NOMO-1 (cell line): ENCODE measurements around the gene TPPP2.
A peak's percentile ranks its signal among the peaks of the same experiment; 100 is the strongest.
"Not testable (repeated sequence)": the region's sequence is repeated elsewhere in the genome, so short reads cannot be mapped to it uniquely, and the experiment has no call there.

Experiments
- DNase-seq, 2 experiments: peaks; one replicate each; lab custom pipeline; 2025; ENCODE audit not compliant: unreplicated experiment in 2 of 2; lab: John Stamatoyannopoulos, UW

The TPPP2 gene

DNA sequence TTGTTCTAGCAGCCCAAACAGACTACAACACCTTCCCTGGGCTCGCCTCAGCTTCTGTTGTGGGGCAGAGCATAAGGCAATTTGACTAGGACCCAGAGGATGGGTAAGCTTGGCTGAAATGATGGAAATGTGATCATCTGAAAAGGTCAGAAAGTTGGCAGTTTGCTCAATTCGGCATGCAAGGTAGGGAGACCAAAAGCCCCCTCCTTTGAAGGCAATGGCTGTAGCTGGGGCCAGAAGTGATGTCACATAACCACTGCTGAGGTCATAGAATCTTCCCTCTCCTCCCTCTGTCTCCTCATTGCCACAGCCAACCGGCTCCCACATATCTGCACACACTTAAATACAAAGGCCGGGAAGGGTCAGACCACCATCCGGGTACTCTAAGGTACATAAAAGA is at the start of gene TPPP2:
Gene TPPP2 (plus strand): TSS at position 301 of the 400 bp plus-strand sequence. CDS start 365 bp downstream, outside the sequence.
- DNase-seq, result no peak

DNA sequence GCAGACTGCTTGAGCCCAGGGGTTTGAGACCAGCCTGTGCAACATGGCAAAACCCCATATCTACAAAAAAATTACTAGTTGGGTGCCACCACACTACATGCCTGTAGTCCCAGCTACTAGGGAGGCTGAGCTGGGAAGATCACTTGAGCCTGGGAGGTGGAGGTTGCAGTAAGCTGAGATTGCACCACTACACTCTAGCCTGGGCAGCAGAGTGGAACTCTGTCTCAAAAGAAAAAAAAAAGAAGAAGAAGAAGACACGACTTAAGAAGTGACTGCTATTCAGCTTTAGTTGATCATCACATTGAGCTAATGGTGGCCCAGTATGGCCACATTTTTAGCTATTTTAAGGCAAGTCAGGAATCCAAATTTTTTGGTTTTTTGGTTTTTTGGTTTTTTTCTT is 49.1 kb upstream of the TPPP2 start:
- DNase-seq, result no peak

DNA sequence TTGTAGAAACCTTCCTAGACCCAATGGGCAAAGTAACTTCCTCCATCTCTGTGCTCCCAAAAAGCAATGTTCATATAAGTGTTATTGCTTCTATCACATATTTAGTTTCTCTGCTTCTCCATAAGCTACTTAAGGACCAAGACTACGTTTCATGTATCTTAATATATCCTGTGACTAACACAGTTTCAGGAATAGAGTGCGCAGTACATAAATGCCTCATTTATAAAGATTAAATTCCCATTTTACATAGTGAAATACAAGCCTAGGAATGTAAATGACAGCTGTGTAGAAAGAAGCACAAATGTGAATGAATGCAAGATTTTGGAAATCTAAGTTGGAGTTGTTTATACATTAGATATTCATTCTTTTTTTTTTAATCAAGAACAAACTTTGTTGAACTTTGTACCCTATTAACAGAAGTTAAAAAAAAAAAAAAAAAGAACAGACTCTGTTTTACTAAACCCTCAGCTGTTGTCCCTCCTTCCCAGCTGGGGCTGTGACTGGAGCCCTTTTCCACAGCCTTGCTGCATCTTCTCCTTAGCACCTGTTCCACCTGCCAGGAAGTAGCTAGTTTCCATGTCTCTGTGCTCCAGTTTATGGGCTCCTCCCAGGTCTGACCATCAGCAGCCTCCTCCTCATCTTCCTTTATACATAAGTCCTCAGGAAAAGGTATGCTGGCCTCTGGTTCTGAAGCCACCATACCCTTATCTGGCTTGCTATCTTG is 47.2 kb upstream of the TPPP2 start:
- DNase-seq, result no peak

DNA sequence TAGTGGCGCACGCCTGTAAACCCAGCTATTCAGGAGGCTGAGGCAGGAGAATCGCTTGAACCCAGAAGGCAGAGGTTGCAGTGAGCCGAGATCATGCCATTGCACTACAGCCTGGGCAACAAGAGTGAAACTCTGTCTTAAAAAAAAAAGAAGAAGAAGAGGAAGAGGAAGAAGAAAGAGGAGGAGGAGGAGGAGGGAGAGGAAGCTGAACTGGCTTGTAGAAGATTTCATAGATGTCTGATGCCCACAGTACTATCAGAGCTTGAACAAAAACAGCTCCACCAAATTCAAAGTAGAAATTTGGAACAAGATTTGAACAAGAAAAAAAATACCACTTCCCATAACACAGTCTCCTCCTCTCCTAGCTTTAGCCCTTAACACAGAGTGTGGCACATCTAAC is 44.4 kb upstream of the TPPP2 start:
- DNase-seq, result peak; percentile 19 to 43

DNA sequence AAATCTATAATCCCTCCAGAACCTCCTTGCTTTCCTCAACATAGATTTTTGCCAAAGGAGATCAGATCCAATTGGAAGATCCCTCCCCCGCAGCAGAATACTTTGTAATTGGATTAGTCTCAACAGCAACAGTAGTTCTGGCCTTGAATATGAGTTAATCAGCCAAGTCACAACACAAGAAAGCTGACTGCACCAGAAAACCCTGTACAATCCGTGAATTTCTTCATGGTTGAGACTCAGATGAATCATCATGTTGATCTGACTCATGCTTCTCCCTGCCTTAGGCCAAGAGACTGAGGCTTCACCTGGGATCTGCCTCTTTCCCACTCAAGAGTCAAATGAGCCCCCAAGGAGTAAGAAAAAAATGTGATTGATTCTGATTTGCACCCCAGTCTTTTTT is 43.2 kb upstream of the TPPP2 start:
- DNase-seq, result peak; percentile 10 to 44

DNA sequence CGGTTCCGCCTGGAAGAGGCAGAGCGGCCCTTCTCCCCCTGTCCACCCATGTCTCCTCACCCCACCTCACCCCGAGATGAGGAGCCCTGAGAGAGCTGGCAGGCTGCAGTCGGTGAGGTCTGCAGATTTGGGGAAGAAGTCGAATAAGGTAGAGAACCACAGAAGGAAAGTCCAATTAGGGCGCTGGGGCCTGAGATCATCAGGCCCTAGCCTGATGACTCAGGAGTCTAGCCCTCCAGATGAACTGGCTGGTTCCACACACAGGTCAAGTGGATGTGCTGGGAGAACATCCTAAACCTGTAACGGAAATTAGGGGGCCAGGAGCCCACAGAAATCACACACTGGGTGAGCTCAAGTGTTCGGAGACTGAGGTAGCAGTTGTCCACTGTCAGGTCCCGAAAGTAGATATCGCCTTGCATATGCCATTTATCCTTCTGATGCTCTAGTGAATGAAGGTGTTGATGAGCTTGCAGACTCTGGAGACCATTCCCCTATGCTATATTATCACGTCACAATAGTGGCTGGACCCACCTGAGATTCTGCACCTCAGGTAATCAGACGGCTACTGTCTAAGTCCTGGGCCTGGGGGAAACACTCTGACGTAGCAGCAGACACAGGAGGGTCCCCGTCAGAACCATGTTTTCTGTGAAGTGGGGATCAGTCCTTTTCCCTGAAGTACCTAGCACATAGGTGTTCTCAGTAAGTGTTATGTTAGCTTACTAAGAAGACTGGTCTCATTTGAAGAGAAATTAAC is 41.1 kb upstream of the TPPP2 start:
- DNase-seq, result peak; percentile 67 to 72

DNA sequence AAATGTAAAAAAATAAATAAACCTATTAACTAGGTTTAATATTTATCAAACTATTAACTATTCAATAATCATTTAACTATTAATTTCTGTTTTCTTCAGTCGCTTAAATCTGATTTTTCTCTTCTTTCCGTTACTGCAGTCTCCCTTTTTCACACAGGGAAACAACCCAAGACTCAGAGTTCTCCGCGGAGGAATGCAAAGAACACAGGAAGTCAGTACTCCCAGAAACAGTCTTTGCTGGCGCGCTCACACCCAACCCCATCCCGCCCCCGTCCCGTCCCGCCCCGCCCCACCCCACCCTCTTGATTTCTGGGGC is 40.6 kb upstream of the TPPP2 start:
- DNase-seq, result no peak

DNA sequence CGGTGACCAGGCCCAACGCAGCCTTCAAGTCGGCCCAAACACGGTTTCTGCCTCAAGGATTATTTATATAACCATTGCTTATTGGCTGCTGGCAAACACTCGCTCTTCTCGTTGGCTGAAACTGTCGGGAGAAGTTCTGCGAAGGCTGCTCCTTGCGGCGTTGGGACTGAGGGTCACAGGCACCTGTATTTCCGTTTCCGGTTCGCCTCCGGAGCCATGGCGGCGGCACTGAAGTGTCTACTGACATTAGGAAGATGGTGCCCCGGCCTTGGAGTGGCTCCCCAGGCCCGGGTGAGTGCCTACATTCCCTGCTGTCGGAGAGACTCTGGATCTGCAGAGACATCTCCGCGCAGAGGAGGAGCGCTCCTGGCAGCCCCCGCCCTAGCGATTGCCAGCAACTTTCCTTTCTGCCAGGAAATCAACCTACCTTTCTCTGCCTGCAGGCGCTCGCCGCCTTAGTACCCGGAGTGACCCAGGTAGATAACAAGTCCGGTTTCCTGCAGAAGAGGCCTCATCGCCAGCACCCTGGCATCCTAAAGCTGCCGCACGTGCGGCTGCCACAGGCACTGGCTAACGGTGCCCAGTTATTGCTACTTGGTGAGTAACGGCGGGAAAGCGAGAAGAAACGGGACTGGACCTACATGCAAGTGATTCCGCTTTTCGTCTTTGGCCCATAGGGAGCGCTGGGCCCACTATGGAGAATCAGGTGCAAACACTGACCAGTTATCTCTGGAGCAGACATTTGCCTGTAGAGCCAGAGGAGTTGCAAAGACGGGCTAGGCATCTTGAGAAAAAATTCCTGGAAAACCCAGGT is 40.0 kb upstream of the TPPP2 start, which contains the start of gene METTL17:
Gene METTL17 (plus strand): TSS at position 194 of the 814 bp plus-strand sequence. CDS start 23 bp downstream, at position 217.
- DNase-seq, result peak; percentile 97 to 98

DNA sequence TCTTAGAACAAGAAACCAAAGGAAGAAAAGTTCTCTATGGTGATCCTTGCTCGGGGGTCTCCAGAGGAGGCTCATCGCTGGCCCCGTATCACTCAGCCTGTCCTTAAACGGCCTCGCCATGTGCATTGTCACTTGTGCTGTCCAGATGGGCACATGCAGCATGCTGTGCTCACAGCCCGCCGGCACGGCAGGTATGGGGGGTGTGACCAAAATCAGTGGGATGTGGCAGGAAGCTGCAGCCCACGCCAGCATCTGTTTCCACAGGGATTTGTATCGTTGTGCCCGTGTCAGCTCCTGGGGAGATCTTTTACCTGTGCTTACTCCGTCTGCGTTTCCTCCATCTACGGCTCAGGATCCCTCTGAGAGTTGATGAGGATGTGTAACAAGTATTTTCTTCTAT is 33.5 kb upstream of the TPPP2 start:
- DNase-seq, result no peak

DNA sequence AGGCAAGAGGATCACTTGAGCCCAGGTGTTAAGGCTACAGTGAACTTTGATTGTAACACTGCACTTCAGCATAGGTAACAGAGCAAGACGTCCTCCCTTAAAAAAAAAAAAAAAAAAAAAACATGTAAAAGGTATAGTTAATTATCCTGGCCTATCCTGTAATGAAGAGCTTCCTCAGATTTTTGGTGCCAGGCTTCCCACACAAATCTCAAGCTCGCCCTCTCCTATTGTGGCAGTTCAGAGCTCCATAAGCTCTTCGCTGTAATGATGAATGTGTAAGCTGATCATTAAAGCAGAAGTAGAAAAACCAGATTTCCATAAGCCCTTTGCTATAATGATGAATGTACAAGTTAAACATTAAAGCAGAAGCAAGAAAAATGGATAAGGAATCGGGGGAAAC is 32.9 kb upstream of the TPPP2 start:
- DNase-seq, result no peak

DNA sequence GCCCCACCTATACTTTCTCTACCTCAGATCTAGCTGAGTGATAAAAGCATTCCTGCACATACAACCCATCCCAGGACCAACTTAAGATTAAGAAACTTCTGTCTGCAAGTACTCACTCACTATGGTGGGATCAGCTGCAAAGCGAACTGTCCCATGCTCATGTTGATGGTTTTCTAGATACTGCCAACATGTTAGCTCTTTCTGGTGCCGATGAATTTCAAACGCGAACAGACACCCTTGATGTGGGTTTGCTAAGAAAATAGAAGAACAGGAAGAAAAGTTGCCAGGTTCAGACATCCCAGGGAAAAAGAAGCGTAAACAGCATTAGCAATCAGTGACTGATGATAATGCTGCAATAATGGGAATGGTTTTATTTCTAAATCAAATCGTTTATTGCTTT is 32.5 kb upstream of the TPPP2 start:
- no peak for DNase-seq

DNA sequence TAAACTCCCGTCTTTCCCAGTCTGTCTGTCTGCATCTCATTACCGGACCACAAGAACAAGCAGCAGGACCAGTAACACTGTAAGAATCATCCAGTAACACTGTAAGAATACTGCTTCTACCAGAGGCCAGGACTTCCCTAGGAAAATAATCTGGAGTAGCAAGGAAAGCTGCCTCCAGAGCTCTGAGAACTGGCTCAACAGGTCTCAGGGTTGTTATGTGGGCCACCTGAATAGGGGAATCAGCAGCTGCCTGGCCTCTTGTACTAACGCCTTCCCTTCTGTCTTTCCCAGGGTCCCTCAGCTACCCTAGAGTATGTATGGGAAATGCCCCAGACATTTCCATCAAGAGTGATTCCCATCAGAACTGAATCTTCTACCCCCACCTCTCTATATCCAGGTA is 31.9 kb upstream of the TPPP2 start:
- DNase-seq, result no peak

DNA sequence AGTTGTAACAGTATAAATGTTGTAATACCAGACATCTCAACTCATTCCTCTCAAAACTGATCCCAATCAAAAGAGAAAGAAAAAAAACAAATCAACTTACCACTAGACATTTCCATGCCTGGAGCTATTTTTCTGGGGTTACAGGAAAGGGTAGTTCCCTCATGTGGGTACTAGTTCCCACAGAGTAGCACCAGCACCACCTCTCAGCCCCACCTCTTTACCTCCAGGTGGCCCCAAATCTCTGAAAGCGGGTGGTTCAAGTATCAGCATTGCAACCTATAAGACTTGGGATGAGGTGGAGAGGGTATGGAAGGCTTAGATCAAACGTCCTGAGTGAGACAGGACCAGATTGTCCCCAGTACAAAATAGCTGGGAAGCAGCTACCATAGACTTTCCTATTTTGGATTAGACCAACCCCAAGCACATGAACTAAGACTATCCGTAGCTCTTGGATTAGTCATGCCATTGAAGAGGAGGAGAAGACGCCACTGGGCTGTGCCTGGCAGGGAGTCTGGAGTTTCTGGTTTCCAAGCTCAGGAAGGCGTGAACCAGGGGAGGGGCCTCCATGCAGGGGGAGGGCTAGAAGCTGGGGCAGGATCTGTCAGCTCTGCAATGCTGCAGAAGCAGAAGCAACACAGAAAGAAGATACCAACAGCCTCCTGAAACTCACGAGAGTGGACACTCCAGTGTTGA is 31.2 kb upstream of the TPPP2 start, which contains the start of gene SLC39A2:
Gene SLC39A2 (plus strand): TSS at position 620 of the 693 bp plus-strand sequence. CDS start 154 bp downstream, outside the sequence.
- no peak for DNase-seq

DNA sequence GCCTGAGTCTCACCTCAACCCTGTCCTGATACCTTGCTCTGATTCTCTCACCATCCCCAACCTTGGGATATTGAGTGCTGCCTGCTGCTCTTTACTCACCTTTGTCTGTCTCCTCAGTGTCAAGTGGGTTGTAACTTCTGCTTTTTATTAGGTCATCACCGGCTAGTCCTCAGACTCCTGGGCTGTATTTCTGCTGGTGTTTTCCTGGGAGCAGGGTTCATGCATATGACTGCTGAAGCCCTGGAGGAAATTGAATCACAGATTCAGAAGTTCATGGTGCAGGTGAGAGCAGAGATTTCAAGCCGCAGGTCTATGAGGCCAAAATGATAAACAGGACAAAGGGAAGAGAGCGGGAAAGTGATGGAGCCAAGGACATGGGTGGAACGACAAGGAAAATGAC is 30.4 kb upstream of the TPPP2 start:
- no peak for DNase-seq

DNA sequence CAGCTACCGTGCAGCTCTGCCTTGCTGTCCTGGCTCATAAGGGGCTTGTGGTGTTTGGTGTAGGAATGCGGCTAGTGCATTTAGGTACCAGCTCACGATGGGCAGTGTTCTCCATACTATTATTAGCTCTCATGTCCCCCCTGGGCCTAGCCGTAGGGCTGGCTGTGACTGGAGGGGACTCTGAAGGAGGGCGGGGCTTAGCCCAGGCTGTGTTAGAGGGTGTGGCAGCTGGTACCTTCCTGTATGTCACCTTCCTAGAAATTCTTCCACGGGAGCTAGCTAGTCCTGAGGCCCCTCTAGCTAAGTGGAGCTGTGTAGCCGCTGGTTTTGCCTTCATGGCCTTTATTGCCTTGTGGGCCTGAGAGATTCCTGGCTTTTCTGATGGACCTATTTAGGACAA is 28.8 kb upstream of the TPPP2 start:
- DNase-seq, result no peak

DNA sequence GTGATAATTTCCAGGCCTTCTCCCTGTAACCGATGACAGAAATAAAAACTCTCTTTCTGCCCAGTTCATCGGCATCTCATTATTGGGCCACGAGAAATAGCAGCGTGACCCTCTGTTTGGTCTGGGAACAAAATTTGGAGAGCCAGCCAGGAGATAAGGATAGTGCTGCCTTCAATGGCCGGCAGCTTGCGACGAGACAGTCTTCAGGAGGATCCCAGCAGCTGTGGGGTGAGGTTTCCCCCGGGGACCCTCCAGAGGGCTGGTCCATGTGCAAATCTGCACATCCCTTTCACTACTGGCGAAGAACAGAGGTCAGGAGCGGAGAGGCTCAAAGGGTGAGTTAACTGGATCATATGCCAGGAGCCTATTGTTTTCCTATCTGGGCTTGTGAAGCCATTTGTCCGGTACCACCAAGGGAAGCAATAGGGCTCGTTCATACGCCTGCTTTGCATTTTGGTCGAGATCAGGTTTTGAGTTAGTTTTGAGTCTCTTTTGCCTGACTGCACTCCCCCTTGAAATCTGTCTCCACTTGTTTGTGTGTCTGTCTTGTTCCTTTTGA is 26.1 kb upstream of the TPPP2 start:
- DNase-seq, result no peak

DNA sequence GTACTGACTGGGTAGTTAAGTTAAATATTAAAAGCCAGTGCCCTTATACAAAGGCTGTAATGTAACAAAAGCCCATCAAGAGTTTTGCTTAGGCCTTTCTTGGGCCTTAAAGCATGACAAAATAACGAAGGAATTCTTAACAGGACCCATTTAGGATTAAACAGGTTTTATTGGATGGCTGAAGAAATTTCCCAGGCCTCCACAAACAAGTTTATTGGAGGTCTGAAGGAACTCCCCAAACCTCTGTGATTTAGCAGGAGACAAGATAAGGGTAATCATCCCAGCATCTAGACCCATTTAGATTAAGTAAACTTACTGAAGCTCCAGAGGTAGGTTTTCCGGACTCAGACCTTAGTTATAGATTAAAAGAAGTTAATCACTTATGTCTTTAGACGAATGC is 20.3 kb upstream of the TPPP2 start:
- not testable (repeated sequence) for DNase-seq

DNA sequence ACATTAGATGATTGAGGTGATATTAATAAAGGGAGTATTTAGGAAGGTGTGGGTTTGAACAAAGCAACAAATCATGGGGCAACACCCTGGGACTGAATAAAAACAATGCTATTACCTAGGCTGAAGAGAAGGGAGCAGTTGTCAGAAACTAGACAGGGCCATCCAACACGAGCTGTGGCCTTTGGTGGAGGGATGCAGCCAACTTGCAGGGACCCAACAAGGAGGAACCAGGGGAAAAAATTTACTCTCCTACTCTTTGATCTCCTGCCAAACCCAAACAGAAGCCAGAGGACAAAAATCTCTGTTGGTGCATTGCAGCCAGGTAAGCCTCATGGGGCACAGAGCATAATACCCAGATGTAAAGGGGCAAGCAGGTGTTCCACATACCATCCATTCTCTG is 18.9 kb upstream of the TPPP2 start:
- no peak for DNase-seq

DNA sequence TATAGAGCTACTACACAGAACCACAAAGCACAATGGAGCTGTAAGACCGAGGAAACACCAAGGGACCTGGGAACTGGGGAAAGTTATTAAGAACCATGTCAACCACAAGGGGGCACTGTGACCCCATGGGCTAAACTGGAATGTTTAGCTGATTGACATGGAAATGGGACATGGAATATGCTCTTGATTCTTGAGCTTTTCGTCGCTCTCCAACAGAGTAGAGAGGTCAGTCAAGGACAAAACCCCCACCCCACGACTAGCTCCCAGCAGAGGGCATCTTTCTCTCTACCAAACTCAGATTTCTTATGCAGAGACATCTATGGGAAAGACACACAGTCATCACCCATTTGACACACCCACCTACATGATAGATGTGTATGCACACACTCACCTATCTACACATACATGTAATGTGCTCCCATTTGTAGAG is 15.2 kb upstream of the TPPP2 start:
- peak; percentile 30 to 68 for DNase-seq

DNA sequence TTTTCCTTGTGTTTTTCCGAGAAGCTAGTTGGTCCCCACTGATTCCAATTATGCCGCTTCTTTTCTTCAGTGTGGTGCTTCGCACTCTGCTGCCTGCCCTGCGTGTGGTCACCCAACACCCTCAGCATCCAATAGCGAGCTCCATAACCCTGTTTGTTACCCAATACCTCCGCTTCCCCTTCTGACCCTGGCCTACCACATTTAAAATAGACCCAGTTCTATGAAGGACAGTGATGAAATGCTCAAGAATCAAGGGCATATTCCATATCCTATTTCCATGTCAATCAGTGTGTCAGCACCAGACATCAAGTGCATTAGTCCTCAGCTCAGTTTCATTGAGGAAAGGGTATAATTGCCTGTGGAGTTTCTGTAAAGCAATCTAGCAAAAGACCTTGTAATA is 14.7 kb upstream of the TPPP2 start:
- peak; percentile 63 to 88 for DNase-seq
